Activated effector memory CD4-positive, alpha-beta T cell treated with anti-CD3 and anti-CD28 coated beads, Interleukin-2, amount 50 U/mL, for 16 hours (primary cell): Measurements from ENCODE around the gene DGKZ.

ENCODE experiments used
- DNase-seq: peaks from one replicate; pipeline ENCODE4 v3.0.0-alpha.2; 2020

DGKZ gene

DNA sequence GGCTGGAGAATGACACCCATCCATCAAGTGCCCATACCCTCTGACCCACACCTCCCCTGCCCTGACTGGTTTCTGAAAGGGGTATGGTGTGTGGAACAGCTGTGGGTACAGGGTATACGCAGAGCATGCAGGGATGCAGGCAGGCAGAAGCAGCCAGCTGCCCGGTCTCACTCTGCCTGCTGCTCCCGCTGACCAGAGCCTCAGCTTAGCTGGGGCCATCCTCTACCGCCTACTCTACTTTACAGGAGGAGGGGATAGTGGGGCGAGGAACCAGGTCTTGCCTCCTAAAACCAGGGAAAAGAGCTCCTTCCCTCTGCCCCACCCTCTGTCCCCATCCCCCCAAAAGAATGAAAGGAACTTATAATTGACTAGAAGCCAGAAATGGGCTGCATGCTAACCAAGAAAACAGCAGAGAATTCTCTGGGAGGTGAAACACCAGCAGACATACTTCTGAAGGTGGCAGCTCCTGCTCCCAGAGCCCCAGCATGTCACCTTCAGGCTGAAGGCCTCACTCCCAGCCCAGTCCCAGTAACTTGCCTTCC is 57.3 kb downstream of the DGKZ start:
- DNase-seq, result no peak

DNA sequence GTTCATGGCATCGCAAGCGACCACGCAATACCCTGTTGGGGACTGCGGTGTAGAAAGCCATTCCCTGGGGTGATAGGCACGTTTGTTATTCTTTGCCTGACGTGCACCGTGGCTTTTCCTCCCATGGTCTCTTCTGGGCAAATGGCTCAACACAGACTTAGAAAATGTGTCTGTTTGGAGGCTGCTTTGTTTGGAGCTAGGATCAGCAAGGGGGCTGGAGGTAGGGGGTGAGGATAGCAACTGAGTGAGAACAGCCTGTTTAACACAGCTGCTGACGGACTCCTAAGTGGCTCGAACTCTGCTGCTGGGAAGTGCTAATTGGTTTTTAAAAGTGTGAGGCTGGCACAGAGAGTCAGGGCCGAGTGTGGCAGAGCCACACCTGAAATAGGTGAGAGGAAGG is 60.4 kb downstream of the DGKZ start:
- no peak for DNase-seq

DNA sequence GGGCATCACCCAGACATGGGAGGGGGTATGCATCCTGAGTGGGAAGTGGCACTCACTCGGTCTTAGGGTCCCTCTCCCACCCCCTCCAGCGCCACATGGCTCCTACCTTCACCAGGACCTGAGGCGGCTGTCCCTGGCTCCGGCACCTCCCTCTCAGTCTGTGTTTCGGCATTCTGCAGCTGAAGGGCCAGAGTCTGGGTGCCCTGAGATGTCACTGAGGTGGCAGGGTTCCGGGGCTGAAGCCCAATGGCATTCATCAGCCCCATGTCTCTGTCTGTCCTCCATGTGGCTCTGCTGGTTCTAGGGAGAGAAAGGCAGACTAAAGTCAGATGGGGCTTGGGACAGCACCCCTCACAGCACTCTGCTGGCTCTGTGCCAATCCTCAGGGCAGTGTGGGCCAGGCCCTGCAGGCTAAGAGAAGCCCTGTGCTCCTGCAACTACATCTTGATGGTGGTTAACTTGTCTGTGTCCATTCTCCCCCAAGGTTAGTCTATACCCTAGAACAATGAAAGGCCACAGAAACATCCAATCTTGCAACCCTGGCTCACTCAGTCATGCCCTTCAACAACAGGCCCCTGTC is 61.2 kb downstream of the DGKZ start:
- DNase-seq, result no peak

DNA sequence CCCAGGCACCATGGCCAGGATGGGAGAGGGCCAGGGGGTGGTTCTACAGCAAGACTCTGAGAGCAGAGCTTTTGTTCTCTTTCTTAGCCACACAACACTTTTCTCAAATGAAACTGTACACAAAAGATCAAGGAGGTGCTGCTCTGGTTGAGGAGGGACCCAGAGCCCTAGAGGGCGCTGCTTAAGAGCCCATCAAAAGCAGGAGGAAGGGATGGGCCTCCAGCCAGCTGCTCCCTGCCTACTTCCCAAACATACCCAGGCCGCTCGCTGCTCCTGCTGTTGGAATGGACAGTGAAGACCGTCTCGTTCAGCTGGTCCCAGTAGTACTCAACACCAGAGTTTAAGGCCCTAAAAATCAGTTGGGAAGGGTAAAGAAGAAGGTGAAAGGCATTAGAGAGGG is 62.8 kb downstream of the DGKZ start:
- no peak for DNase-seq

DNA sequence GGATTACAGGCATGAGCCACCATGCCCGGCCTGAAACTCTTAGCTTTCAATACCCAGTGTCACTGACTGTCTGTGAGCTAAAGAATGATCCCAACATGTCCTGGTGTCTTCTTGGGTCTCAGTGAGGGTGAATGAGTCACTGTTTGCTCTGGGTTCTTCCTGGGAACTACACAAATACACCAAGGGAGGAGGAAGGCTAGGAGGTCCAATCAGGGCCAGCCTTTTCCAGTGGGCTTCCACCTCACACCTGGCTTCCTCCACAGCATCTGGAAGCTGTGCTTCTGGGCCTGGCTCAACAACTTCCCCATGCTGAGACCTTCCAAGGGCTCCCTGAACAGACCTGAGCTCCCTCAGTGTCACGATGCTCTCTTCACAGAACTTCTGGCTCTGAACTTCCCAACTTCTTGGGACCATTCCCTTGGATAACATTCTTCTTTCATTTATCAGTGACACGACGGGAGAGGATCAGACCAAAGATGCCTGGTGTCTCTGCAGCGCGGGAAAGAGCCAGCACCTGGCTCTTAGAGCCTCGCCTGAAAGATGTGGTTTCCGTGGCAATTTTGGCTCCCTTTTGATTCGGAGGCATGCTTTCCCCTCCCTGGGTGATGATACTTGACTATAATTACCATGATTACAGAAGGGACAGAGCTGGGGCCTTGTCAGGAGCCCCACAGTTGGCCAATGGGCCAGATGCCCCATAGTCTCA is 66.7 kb downstream of the DGKZ start:
- no peak for DNase-seq

DNA sequence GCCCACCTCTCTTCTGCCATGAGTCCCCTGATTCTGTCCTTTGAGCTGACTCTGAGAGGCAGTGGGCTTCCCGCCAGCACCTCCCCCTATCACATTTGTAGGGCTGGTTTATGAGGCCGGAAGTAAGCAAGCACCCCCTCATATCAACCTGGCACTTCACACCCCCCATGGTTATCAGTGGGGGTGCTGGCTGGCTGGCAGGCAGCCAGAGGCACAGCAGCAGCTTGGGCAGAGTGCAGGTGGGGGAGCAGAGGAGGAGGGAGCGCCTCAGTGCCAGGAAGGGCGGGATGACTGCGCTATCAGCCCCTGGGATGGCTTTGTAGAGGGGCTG is 67.2 kb downstream of the DGKZ start:
- DNase-seq, result no peak

DNA sequence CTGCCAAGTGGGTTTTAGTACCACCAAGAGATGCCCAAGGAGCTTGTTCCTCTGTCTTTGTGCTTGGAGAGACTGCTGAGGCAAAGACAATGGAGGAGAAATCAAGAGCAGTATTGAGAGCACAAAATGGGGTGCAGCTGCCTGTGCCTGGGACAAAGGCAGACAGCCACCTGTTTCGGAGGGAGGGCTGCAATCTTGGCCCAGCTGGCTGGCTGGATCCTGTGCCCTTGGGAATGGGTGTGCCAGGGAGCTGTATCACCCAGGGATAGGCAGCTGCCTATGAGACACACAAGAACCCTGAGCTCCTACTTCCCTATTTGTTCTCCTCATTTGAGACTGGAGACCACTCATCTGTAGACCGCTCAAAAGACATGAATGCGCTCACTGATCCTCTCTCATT is 67.6 kb downstream of the DGKZ start:
- DNase-seq, result no peak

DNA sequence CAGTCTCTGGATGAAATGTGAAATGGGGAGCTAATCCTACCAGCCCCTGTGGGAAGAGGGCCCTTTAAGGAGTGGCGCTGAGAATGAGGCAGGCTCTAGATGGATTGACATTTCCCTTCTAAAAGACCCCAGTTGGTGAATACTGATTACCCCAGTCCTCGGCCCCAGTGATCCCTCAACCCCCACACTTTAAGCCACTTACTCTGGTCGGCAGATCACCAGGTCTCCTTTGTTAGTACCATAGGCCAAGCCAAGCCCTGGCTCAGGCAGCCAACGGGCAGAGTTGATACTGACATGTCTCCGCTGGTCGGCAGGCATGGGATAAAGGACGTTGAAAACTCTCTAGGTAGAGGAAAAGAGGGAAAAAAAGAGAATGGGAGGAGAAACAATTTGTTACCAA is 70.4 kb downstream of the DGKZ start:
- no peak for DNase-seq

DNA sequence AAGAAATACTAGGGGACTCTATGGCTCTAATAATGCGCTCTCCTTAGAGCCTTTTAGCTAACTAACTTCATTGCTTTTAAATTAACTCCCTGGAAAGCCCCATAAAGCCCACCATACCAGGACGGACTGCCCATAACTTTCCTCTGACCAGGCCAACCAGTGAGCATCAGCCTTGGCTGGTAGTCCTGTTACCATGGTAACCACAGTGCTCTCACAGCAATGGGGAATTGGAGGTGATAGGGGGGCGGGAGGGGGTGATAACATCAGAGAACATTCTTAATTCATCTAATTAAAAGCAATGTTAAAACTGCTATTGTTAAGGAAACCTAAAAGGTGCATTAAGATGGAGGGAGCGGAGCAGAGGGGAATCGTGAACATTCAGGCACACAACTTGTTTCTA is 71.5 kb downstream of the DGKZ start:
- DNase-seq, result no peak

DNA sequence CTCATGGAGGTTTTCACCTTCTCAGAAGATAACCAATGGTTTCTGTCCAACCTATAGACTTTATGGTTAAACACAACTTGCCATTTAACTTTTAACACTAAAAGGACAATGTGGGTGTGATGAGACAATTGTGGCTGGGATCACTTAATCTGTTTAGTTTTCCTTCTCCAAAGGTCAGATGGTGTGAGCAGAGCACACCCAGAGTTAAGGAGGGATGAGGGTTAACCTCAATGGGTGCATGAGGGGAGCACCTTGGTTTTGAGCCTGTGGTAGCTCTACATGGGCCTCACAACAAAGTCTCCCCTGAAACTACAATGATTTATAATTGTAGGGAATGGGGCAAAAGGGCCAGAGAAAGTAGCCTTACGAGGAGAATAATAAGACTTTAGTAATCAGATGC is 73.2 kb downstream of the DGKZ start:
- DNase-seq, result no peak

DNA sequence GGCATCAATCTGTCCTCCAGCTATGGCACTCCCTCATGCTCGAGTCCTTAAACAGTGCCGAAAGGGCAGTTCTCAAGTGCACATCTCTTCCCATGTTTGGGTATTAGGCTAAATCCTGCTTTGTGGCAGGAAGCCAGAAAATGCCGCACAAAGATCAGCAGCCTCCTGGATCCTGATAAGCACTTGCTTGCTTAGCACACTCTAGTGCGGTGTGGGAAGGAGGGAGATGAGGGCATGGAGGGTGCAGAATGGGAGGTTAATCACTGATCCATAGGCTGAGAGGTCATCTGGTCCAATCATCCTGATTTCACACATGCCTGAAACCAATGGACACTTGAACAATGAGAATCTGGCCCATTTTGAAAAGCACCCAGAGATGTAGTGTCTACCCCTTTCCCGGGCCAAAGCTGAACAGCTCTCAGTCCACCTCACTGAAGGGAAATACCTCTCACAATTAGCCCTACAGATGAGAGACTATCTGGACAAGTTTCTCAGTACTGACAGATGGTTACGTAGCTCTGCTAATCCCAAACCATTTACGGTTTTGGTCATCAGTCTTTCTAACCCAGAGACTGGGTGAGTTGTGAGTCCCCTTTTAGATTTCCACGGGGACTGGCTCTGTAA is 74.1 kb downstream of the DGKZ start:
- no peak for DNase-seq

DNA sequence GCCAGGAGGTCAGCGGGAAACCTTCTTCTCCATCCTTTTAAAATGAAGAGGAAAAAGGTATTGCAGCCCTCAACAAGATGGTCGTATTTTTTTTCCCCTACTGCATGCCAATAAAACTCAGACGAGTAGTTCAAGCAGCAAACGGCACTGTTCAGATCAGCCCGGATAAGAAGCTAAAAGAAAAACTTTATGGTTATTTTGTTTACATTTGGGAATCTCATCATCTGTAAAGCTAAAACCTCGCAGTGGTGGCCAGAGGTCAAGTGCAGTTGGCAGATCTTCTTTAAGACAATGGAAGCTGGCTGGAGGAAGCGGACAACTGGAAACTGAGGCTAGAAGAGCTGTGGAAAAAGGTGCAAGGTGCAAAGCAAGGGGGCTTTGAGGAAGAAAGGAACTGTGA is 75.3 kb downstream of the DGKZ start:
- no peak for DNase-seq

DNA sequence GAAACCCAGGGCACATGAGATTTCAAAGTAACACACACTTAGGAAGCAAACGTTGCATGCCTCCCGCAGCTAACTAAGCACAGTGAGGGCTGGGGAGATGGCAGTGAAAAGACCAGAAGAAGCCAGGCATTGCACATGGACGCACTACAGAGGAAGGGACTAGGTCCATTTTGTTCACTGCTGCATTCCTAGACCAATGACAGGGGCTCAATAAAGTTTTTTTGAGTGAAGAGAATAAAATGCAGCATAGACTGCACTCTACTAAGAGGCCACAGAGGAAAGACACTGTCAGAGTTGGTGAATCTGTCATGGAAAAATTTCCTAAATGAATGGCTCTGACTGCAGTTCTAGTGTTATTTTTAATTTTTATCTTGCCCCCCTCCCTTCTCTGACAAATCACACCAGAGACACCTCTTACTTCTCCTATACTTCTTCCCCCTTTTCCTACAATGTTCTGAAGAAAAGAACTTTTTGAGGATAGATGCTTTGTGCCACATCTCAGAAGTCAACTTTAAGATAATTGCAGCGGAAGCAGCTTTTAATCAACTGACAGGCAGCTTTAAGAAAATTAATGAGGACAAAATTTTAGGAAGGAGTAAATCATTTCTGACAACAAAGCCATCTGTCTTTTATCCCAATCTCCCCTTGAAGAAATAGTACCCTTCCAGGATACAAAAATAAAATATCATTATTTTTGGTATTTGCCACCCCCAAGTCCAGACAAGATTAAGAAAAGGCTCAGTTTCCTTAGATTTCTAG is 79.1 kb downstream of the DGKZ start:
- no peak for DNase-seq

DNA sequence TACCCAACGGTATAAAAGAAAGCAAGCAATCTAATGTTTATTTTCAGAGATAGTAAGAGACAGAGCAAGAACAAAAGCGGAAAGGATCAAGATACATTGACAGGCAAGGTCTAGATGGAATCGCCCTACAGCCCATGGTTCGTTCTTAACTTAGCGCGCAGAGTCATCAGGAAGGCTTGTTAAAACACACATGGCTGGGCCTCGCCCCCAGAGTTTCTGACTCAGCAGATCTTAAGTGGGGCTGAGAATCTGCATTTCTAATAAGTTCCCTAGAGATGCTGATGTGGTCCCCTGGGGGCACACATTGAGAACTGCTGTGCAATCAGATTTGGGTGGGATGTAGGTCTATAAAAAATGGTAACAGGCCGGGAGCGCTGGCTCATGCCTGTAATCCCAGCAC is 80.1 kb downstream of the DGKZ start:
- DNase-seq, result no peak

DNA sequence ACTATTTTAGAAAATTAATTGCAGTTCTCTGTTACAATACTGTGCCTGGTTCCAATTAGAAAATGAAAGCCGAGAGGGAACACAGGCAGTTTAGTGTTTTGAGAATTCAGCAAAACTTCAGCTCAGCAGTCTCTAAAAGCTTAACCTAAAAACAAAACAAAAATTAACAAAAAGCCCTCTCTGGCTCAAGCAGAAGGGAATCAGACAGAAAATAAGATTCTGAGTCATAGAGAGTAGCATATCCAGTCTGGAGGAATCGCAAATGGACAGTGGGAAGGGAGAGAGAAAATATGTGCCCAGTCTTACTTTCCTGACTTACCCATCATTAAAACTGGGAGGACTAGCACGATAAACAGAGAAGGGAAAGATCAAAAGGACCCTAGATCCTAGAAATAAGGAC is 82.5 kb downstream of the DGKZ start:
- DNase-seq, result no peak
